KG1 (cell line): ENCODE measurements around the gene PTAFR.
A peak's percentile ranks its signal among the peaks of the same experiment; 100 is the strongest.
"Not testable (repeated sequence)": the region's sequence is repeated elsewhere in the genome, so short reads cannot be mapped to it uniquely, and the experiment has no call there.

Source experiments
- DNase-seq: peaks from one replicate; lab custom pipeline; 2025; lab: John Stamatoyannopoulos, UW

The PTAFR gene

GRCh38 chr1:28144203-28145135 is 32.0 kb downstream of the PTAFR start:
- DNase-seq = no peak

GRCh38 chr1:28143496-28144202 is 32.8 kb downstream of the PTAFR start:
- no peak for DNase-seq

- DNase-seq = no peak
Measured at GRCh38 chr1:28141685-28142084, 34.8 kb downstream of the PTAFR start.

- not testable (repeated sequence) for DNase-seq
Measured at GRCh38 chr1:28139866-28140265, 36.6 kb downstream of the PTAFR start.

GRCh38 chr1:28139025-28139712 is 37.3 kb downstream of the PTAFR start:
- no peak for DNase-seq

- no peak for DNase-seq
Measured at GRCh38 chr1:28136922-28137613, 39.4 kb downstream of the PTAFR start.

- no peak for DNase-seq
Measured at GRCh38 chr1:28136169-28136921, 40.1 kb downstream of the PTAFR start.

GRCh38 chr1:28135371-28136168 is 40.9 kb downstream of the PTAFR start:
- DNase-seq = no peak

GRCh38 chr1:28134651-28135207 is 41.8 kb downstream of the PTAFR start:
- no peak for DNase-seq

- no peak for DNase-seq
Measured at GRCh38 chr1:28132171-28133167, 44.0 kb downstream of the PTAFR start.

GRCh38 chr1:28130901-28131300 is 45.6 kb downstream of the PTAFR start:
- DNase-seq = no peak

- DNase-seq = no peak
Measured at GRCh38 chr1:28129150-28129549, 47.3 kb downstream of the PTAFR start.

- peak; percentile 47 for DNase-seq
Measured at GRCh38 chr1:28127617-28128257, 48.8 kb downstream of the PTAFR start.

- no peak for DNase-seq
Measured at GRCh38 chr1:28126783-28127490, 49.6 kb downstream of the PTAFR start.

- no peak for DNase-seq
Measured at GRCh38 chr1:28126212-28126611, 50.3 kb downstream of the PTAFR start.

- DNase-seq = no peak
Measured at GRCh38 chr1:28123461-28123961, 53.0 kb downstream of the PTAFR start.

- DNase-seq = no peak
Measured at GRCh38 chr1:28122183-28122582, 54.3 kb downstream of the PTAFR start.
